HG02678 (cell line): Measurements from ENCODE around the gene PLCB1.
"Not testable (repeated sequence)": the region's sequence is repeated elsewhere in the genome, so short reads cannot be mapped to it uniquely, and the experiment has no call there.

Experiments used
- ATAC-seq: cut with Tn5 transposase; IDR thresholded peaks from one replicate; pipeline ENCODE4 v1.9.1; 2021; ENCODE audit warnings: mild to moderate bottlenecking, moderate library complexity; ENCODE audit not compliant: unreplicated experiment

The PLCB1 gene

GRCh38 chr20:8328189-8328588 lies 196.1 kb downstream of the PLCB1 start:
- no peak for ATAC-seq

GRCh38 chr20:8330319-8330784 lies 198.3 kb downstream of the PLCB1 start:
- ATAC-seq, result no peak

- ATAC-seq, result no peak
Observed at GRCh38 chr20:8330785-8331695, 199.0 kb downstream of the PLCB1 start.

GRCh38 chr20:8331740-8332412 lies 199.8 kb downstream of the PLCB1 start:
- no peak for ATAC-seq

- no peak for ATAC-seq
Observed at GRCh38 chr20:8334641-8335040, 202.6 kb downstream of the PLCB1 start.

GRCh38 chr20:8335059-8335458 lies 203.0 kb downstream of the PLCB1 start:
- no peak for ATAC-seq

- ATAC-seq, result no peak
Observed at GRCh38 chr20:8335495-8336195, 203.6 kb downstream of the PLCB1 start.

GRCh38 chr20:8339349-8339748 lies 207.3 kb downstream of the PLCB1 start:
- ATAC-seq, result no peak

GRCh38 chr20:8342391-8342790 lies 210.3 kb downstream of the PLCB1 start:
- no peak for ATAC-seq

- no peak for ATAC-seq
Observed at GRCh38 chr20:8344106-8344505, 212.0 kb downstream of the PLCB1 start.

- no peak for ATAC-seq
Observed at GRCh38 chr20:8344631-8345030, 212.6 kb downstream of the PLCB1 start.

GRCh38 chr20:8346700-8347270 lies 214.7 kb downstream of the PLCB1 start:
- ATAC-seq, result no peak

- ATAC-seq, result not testable (repeated sequence)
Observed at GRCh38 chr20:8350225-8350624, 218.2 kb downstream of the PLCB1 start.

- no peak for ATAC-seq
Observed at GRCh38 chr20:8352486-8352885, 220.4 kb downstream of the PLCB1 start.

GRCh38 chr20:8353512-8353911 lies 221.4 kb downstream of the PLCB1 start:
- no peak for ATAC-seq

- no peak for ATAC-seq
Observed at GRCh38 chr20:8355453-8355852, 223.4 kb downstream of the PLCB1 start.

- no peak for ATAC-seq
Observed at GRCh38 chr20:8356806-8357205, 224.7 kb downstream of the PLCB1 start.

GRCh38 chr20:8357703-8358102 lies 225.6 kb downstream of the PLCB1 start:
- ATAC-seq, result no peak

GRCh38 chr20:8360035-8360434 lies 228.0 kb downstream of the PLCB1 start:
- no peak for ATAC-seq

- ATAC-seq, result no peak
Observed at GRCh38 chr20:8361006-8361652, 229.1 kb downstream of the PLCB1 start.

- ATAC-seq, result no peak
Observed at GRCh38 chr20:8361779-8362178, 229.7 kb downstream of the PLCB1 start.
